Natural killer cell (primary cell): ENCODE results near the gene HMGB2. TPM values are rescaled to one million over a fixed set of nuclear protein-coding genes. Genes with fewer than 3 reads are reported as not detected.

Experiments
- ATAC-seq, 3 donors: fragments of 150-1000 bp in 2 of 3; fragments of 200-7000 bp in 1 of 3; cut with Tn5 transposase; 1 replicate in 1 of 3; 2 replicates in 2 of 3; pipeline ENCODE4 v1.10.0; 2021; ENCODE audit warnings: mild to moderate bottlenecking in 2 of 3, moderate library complexity in 2 of 3
- DNase-seq, 2 donors: peaks; one replicate each; pipeline versions ENCODE4 v3.0.0 to v3.0.0-alpha.2; 2013 to 2021; ENCODE audit warnings: mixed read lengths in 1 of 2
- H3K27ac ChIP-seq: one replicate; pipeline ENCODE4 v1.5.1; 2013; ENCODE audit warnings: mild to moderate bottlenecking, low read length
- H3K27me3 ChIP-seq: one replicate; pipeline ENCODE4 v1.6.1; 2013; ENCODE audit warnings: low read length; ENCODE audit not compliant: control insufficient read depth, insufficient read depth
- H3K36me3 ChIP-seq: one replicate; pipeline ENCODE4 v1.6.1; 2013; ENCODE audit warnings: low read length; ENCODE audit not compliant: control insufficient read depth, insufficient read depth
- H3K4me1 ChIP-seq: one replicate; pipeline ENCODE4 v1.6.1; 2013; ENCODE audit warnings: low read length; ENCODE audit not compliant: control insufficient read depth, insufficient read depth
- H3K4me3 ChIP-seq: one replicate; pipeline ENCODE4 v1.5.1; 2013; ENCODE audit warnings: low read length
- H3K9me3 ChIP-seq: one replicate; pipeline ENCODE4 v1.6.1; 2013; ENCODE audit warnings: low read length; ENCODE audit not compliant: control insufficient read depth, insufficient read depth
- H3K27ac Mint-ChIP-seq, 2 donors: one replicate each; pipeline ENCODE4 v1.8.0; 2022; ENCODE audit warnings: mild to moderate bottlenecking in 2 of 2, mixed read lengths in 2 of 2, moderate library complexity in 1 of 2
- H3K27me3 Mint-ChIP-seq, 2 donors: one replicate each; pipeline ENCODE4 v1.8.0; 2022; ENCODE audit warnings: low read depth in 2 of 2, mixed read lengths in 2 of 2
- H3K36me3 Mint-ChIP-seq: one replicate; pipeline ENCODE4 v1.8.0; 2022; ENCODE audit warnings: mixed read lengths
- H3K4me1 Mint-ChIP-seq, 2 donors: one replicate each; pipeline ENCODE4 v1.8.0; 2022; ENCODE audit warnings: mixed read lengths in 2 of 2
- H3K4me3 Mint-ChIP-seq: one replicate; pipeline ENCODE4 v1.8.0; 2022; ENCODE audit warnings: mild to moderate bottlenecking, moderate library complexity, mixed read lengths
- H3K9me3 Mint-ChIP-seq, 2 donors: one replicate each; pipeline ENCODE4 v1.8.0; 2022; ENCODE audit warnings: mixed read lengths in 2 of 2
- CTCF ChIP-seq: fragments of 200-600 bp; IDR thresholded peaks from one replicate; pipeline ENCODE4 v1.8.0; 2022; ENCODE audit warnings: antibody characterized with exemption
- WGBS: methylation state at CpG from one replicate; pipeline ENCODE4 v1.1.7; 2013; ENCODE audit warnings: missing lambda C conversion rate; ENCODE audit not compliant: insufficient coverage; 5-methylcytosine and 5-hydroxymethylcytosine counted together
- intact Hi-C: fragments of 100-400 bp; cut with micrococcal nuclease; formaldehyde crosslinking; loops from one replicate; pipeline ENCODE4 v1.14.2; 2022
- total RNA-seq, 4 donors: library from RNA; stranded (reverse); fragments of 120-200 nt in 1 of 4; gene quantifications; one replicate each; pipeline versions ENCODE4 v1.2.3 to v1.2.4, GENCODE V29; 2013 to 2022

Gene HMGB2
- total RNA-seq, 3 donors from 2014 or later (not counting 1 experiment from before 2014, with no cell fraction given) = 145 to 214 (median 151) TPM

GRCh38 chr4:173380987-173381386 lies 46.8 kb upstream of the HMGB2 start:
- Mint-ChIP-seq H3K27me3 (no peaks in the 10 kb centered on the region), H3K27ac (no peak overlapping the region), H3K36me3 (no peaks in the 10 kb centered on the region), H3K4me3 (no peak overlapping the region), H3K4me1 (no peaks in the 10 kb centered on the region), H3K9me3 (no peaks in the 10 kb centered on the region)
- Histone ChIP-seq H3K27me3 (no peaks in the 10 kb centered on the region), H3K27ac (no peak overlapping the region), H3K4me1 (no peaks in the 10 kb centered on the region), H3K4me3 (no peak overlapping the region), H3K9me3 (no peaks in the 10 kb centered on the region), H3K36me3 (no peaks in the 10 kb centered on the region)
- ATAC-seq (no peak), DNase-seq (no peak)
- intact Hi-C loops = no loop called here
- no peak for TF ChIP-seq CTCF

GRCh38 chr4:173379929-173380328 lies 45.8 kb upstream of the HMGB2 start:
- intact Hi-C loops = no loop called here
- H3K9me3 ChIP-seq = no peaks in the 10 kb centered on the region
- 100% methylated on average over 2 of the region's 3 CpGs for WGBS
- no peaks in the 10 kb centered on the region for H3K27me3 Mint-ChIP-seq
- no peak overlapping the region for H3K27ac ChIP-seq
- H3K4me3 Mint-ChIP-seq = no peak overlapping the region
- H3K27me3 ChIP-seq = no peaks in the 10 kb centered on the region
- H3K4me3 ChIP-seq = no peak overlapping the region
- no peaks in the 10 kb centered on the region for H3K4me1 ChIP-seq
- no peaks in the 10 kb centered on the region for H3K9me3 Mint-ChIP-seq
- DNase-seq (no peak), ATAC-seq (no peak)
- no peaks in the 10 kb centered on the region for H3K4me1 Mint-ChIP-seq
- no peak overlapping the region for H3K27ac Mint-ChIP-seq
- no peaks in the 10 kb centered on the region for H3K36me3 Mint-ChIP-seq
- H3K36me3 ChIP-seq = no peaks in the 10 kb centered on the region
- no peak for TF ChIP-seq CTCF

- no peak overlapping the region for H3K4me3 Mint-ChIP-seq
- Histone ChIP-seq H3K4me1 (peaks cover 6% of the 10 kb centered on the region), H3K27ac (no peak overlapping the region), H3K9me3 (no peaks in the 10 kb centered on the region), H3K4me3 (no peak overlapping the region), H3K36me3 (no peaks in the 10 kb centered on the region), H3K27me3 (no peaks in the 10 kb centered on the region)
- WGBS = no CpG with 5 or more reads among the region's 2 CpGs
- no peak for DNase-seq
- ATAC-seq = no peak
- no peaks in the 10 kb centered on the region for H3K36me3 Mint-ChIP-seq
- H3K9me3 Mint-ChIP-seq = no peaks in the 10 kb centered on the region
- H3K27ac Mint-ChIP-seq = no peak overlapping the region
- no peak for TF ChIP-seq CTCF
- peaks cover 14 to 21% of the 10 kb centered on the region in 2 donors for H3K4me1 Mint-ChIP-seq
- H3K27me3 Mint-ChIP-seq = no peaks in the 10 kb centered on the region
- intact Hi-C loops = no loop called here
These were observed 40.4 kb upstream of the HMGB2 start for GRCh38 chr4:173374588-173374987.
